ENCODE data around the gene NDUFV2. TPM values are rescaled to one million over a fixed set of nuclear protein-coding genes. Genes with fewer than 3 reads are reported as not detected.

NDUFV2 gene
- total RNA-seq, 1 donor from 2014 or later: 97.7 TPM

DNA sequence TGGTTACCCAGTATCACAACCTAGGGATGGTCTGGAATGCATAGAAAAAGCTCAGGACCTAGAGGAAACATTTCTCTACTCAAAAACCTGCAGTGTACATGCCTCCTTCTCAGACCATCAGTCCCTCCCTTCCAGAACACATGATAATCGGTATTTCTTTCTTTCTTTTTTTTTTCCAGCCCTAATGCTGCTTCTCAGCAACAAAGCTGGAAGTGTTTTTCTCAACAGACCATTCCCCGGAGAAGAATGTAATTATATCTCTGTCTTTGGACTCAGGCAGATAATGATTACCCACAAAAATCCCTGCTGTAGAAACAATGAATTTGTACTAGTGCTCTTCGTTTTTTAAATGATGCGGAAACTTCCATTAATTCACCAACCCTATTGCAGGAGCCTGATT lies 44.1 kb upstream of the NDUFV2 start:
- TF ChIP-seq, protein P1, sequence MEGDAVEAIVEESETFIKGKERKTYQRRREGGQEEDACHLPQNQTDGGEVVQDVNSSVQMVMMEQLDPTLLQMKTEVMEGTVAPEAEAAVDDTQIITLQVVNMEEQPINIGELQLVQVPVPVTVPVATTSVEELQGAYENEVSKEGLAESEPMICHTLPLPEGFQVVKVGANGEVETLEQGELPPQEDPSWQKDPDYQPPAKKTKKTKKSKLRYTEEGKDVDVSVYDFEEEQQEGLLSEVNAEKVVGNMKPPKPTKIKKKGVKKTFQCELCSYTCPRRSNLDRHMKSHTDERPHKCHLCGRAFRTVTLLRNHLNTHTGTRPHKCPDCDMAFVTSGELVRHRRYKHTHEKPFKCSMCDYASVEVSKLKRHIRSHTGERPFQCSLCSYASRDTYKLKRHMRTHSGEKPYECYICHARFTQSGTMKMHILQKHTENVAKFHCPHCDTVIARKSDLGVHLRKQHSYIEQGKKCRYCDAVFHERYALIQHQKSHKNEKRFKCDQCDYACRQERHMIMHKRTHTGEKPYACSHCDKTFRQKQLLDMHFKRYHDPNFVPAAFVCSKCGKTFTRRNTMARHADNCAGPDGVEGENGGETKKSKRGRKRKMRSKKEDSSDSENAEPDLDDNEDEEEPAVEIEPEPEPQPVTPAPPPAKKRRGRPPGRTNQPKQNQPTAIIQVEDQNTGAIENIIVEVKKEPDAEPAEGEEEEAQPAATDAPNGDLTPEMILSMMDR (IDR thresholded peaks at IDR 0.05): no peak
- Mint-ChIP-seq H3K4me1 (ENCODE audit: unreplicated experiment) (peaks cover 26% of the 10 kb centered on the region), H3K4me3 (ENCODE audit: unreplicated experiment) (no peak overlapping the region), H3K36me3 (ENCODE audit: unreplicated experiment) (no peaks in the 10 kb centered on the region), H3K27ac (ENCODE audit: unreplicated experiment) (peak overlapping the region; percentile 9), H3K9me3 (ENCODE audit: unreplicated experiment) (no peaks in the 10 kb centered on the region), H3K27me3 (ENCODE audit: unreplicated experiment) (peaks cover 5% of the 10 kb centered on the region)
- no peak for DNase-seq (ENCODE audit: extremely low spot score, unreplicated experiment)

GRCh38 chr18:9062418-9062751 lies 40.1 kb upstream of the NDUFV2 start:
- H3K4me3 Mint-ChIP-seq (ENCODE audit: unreplicated experiment): no peak overlapping the region

DNA sequence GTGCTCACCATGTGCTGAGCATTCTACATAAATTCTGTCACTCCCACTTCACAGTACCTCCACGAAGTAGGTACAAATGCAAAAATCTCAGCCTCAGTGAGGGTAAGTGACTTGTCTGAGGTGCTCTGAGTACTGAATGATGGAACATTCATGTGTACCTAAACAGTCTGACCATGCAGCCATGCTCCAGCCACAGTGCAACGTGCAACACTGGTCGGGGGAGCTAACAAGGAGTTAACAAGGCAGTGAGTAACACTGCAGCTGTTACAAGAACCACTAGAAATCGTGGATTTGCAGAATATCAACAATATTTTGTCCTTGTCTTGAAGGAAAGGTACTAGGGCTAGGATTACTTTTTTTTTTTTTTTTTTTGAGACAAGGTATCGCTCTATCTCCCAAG lies 36.6 kb upstream of the NDUFV2 start:
- TF ChIP-seq, protein P1 (IDR thresholded peaks at IDR 0.05): no peak
- H3K4me3 Mint-ChIP-seq (ENCODE audit: unreplicated experiment): no peak overlapping the region
- H3K36me3 Mint-ChIP-seq (ENCODE audit: unreplicated experiment): no peaks in the 10 kb centered on the region
- H3K27me3 Mint-ChIP-seq (ENCODE audit: unreplicated experiment): peaks cover 5% of the 10 kb centered on the region
- peaks cover 6% of the 10 kb centered on the region for H3K4me1 Mint-ChIP-seq (ENCODE audit: unreplicated experiment)
- H3K9me3 Mint-ChIP-seq (ENCODE audit: unreplicated experiment): no peaks in the 10 kb centered on the region
- no peak overlapping the region for H3K27ac Mint-ChIP-seq (ENCODE audit: unreplicated experiment)
- no peak for DNase-seq (ENCODE audit: extremely low spot score, unreplicated experiment)

More at GRCh38 chr18:9062418-9062751, 40.1 kb upstream of the NDUFV2 start:
- no peaks in the 10 kb centered on the region for H3K9me3 Mint-ChIP-seq (ENCODE audit: unreplicated experiment)
- no peak overlapping the region for H3K27ac Mint-ChIP-seq (ENCODE audit: unreplicated experiment)
- TF ChIP-seq, protein P1 (IDR thresholded peaks at IDR 0.05): no peak
- H3K4me1 Mint-ChIP-seq (ENCODE audit: unreplicated experiment): peaks cover 6% of the 10 kb centered on the region
- no peaks in the 10 kb centered on the region for H3K36me3 Mint-ChIP-seq (ENCODE audit: unreplicated experiment)
- DNase-seq (ENCODE audit: extremely low spot score, unreplicated experiment): no peak
- peaks cover 5% of the 10 kb centered on the region for H3K27me3 Mint-ChIP-seq (ENCODE audit: unreplicated experiment)

- peaks cover 6% of the 10 kb centered on the region for H3K4me1 Mint-ChIP-seq (ENCODE audit: unreplicated experiment)
- no peak overlapping the region for H3K4me3 Mint-ChIP-seq (ENCODE audit: unreplicated experiment)
These were observed 36.1 kb upstream of the NDUFV2 start for GRCh38 chr18:9066358-9066757.

DNA sequence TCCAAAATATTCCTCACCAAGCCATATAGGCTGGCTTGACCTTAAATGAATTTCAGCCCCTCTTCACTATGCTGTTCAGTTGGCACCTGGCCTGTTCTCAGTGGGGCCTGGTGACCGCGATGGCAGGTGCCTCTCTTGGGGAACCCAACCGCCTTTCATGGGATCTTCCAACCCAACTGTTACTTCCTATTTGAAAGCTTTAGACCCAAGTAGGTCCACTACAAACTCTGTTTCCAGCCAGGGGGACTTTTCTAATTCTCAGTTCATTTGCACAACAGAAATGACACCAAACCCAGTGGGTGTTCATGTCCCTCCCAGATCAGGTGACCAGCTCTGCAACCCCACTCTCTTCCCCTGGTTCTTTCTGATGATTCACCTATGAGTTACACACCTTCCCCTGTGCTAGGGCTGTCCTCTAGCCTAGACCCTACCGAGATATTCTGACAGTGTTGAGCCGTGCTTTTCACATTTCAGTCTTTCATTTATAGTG lies 35.6 kb upstream of the NDUFV2 start:
- Mint-ChIP-seq H3K27me3 (ENCODE audit: unreplicated experiment) (peaks cover 5% of the 10 kb centered on the region), H3K9me3 (ENCODE audit: unreplicated experiment) (no peaks in the 10 kb centered on the region), H3K36me3 (ENCODE audit: unreplicated experiment) (no peaks in the 10 kb centered on the region), H3K4me3 (ENCODE audit: unreplicated experiment) (no peak overlapping the region), H3K27ac (ENCODE audit: unreplicated experiment) (no peak overlapping the region), H3K4me1 (ENCODE audit: unreplicated experiment) (peaks cover 6% of the 10 kb centered on the region)
- TF ChIP-seq, protein P1 (IDR thresholded peaks at IDR 0.05): no peak
- DNase-seq (ENCODE audit: extremely low spot score, unreplicated experiment): no peak

More at GRCh38 chr18:9066358-9066757, 36.1 kb upstream of the NDUFV2 start:
- H3K27me3 Mint-ChIP-seq (ENCODE audit: unreplicated experiment): peaks cover 5% of the 10 kb centered on the region
- H3K36me3 Mint-ChIP-seq (ENCODE audit: unreplicated experiment): no peaks in the 10 kb centered on the region
- TF ChIP-seq, protein P1 (IDR thresholded peaks at IDR 0.05): no peak
- DNase-seq (ENCODE audit: extremely low spot score, unreplicated experiment): no peak
- H3K27ac Mint-ChIP-seq (ENCODE audit: unreplicated experiment): no peak overlapping the region
- no peaks in the 10 kb centered on the region for H3K9me3 Mint-ChIP-seq (ENCODE audit: unreplicated experiment)

Measured in osteocyte (in vitro differentiated cells).